Smooth muscle cell (in vitro differentiated cells): ENCODE data around the gene WIPF2. TPM values are rescaled to one million over a fixed set of nuclear protein-coding genes. Genes with fewer than 3 reads are reported as not detected.

ENCODE experiments used
- DNase-seq: peaks from one replicate; lab custom pipeline; 2025; ENCODE audit not compliant: unreplicated experiment; lab: John Stamatoyannopoulos, UW
- H2AFZ ChIP-seq: fragments of 200-600 bp; sonication (generic); 2 replicates; pipeline ENCODE4 v1.6.0; 2016; ENCODE audit warnings: antibody characterized with exemption, low read depth, mild to moderate bottlenecking
- H3F3A ChIP-seq: fragments of 200-600 bp; sonication (generic); 2 replicates; pipeline ENCODE4 v1.6.0; 2017; ENCODE audit warnings: antibody characterized with exemption, low read depth
- H3K27ac ChIP-seq: fragments of 200-600 bp; sonication (generic); 2 replicates; pipeline ENCODE4 v1.5.1; 2016; ENCODE audit warnings: low read depth, mild to moderate bottlenecking
- H3K27me3 ChIP-seq: fragments of 200-600 bp; sonication (generic); 2 replicates; pipeline ENCODE4 v1.6.1; 2016; ENCODE audit warnings: low read depth, mild to moderate bottlenecking
- H3K36me3 ChIP-seq: fragments of 200-600 bp; sonication (generic); 2 replicates; pipeline ENCODE4 v1.5.1; 2016; ENCODE audit warnings: low read depth
- H3K4me1 ChIP-seq: fragments of 200-600 bp; sonication (generic); 2 replicates; pipeline ENCODE4 v1.5.1; 2016; ENCODE audit warnings: low read depth
- H3K4me2 ChIP-seq: fragments of 200-600 bp; sonication (generic); 2 replicates; pipeline ENCODE4 v1.6.0; 2016; ENCODE audit warnings: mild to moderate bottlenecking
- H3K4me3 ChIP-seq: fragments of 200-600 bp; sonication (generic); 2 replicates; pipeline ENCODE4 v1.5.1; 2016; ENCODE audit warnings: mild to moderate bottlenecking
- H3K79me2 ChIP-seq: fragments of 200-600 bp; sonication (generic); 2 replicates; pipeline ENCODE4 v1.6.0; 2016; ENCODE audit warnings: low read depth, mild to moderate bottlenecking
- H3K9ac ChIP-seq: fragments of 200-600 bp; sonication (generic); 2 replicates; pipeline ENCODE4 v1.6.0; 2016; ENCODE audit warnings: low read depth
- H3K9me3 ChIP-seq: fragments of 200-600 bp; sonication (generic); replicated peaks from 2 replicates; pipeline ENCODE4 v1.5.1; 2016; ENCODE audit warnings: low read depth
- H4K20me1 ChIP-seq: fragments of 200-600 bp; sonication (generic); 2 replicates; pipeline ENCODE4 v1.6.0; 2016; ENCODE audit warnings: low read depth
- CTCF ChIP-seq: fragments of 200-600 bp; sonication (generic); IDR thresholded peaks from 2 replicates; pipeline ENCODE4 v1.5.1; 2017; ENCODE audit warnings: borderline replicate concordance, mild to moderate bottlenecking, antibody characterized with exemption; ENCODE audit not compliant: insufficient read depth, poor library complexity, severe bottlenecking
- WGBS: methylation state at CpG from one replicate; pipeline ENCODE4 v1.1.7; 2016; ENCODE audit warnings: low lambda C conversion rate; 5-methylcytosine and 5-hydroxymethylcytosine counted together
- polyA plus RNA-seq: library from polyadenylated mRNA; unstranded; fragments of >200 nt; fragmentation: Nextera tagmentation; extraction: Ambion mirVana; gene quantifications from 2 replicates; pipeline ENCODE4 v1.2.1, GENCODE V29; 2016
- total RNA-seq: library from RNA; depleted of rRNA; stranded (reverse); fragments of >200 nt; gene quantifications from 2 replicates; pipeline ENCODE4 v1.2.3, GENCODE V29; 2014

WIPF2 gene
- total and polyA plus RNA-seq, 2 experiments from 2014 or later, result 6.7 to 13.9 TPM

- Histone ChIP-seq H3K4me1 (peaks cover 67% of the 10 kb centered on the region), H3K9ac (no peak overlapping the region), H2AFZ (no peak overlapping the region), H3K27ac (peak overlapping the region; percentile 62), H3F3A (peaks cover 13% of the 10 kb centered on the region), H3K4me2 (peak overlapping the region; percentile 66), H3K4me3 (no peak overlapping the region), H3K36me3 (no peaks in the 10 kb centered on the region), H3K27me3 (no peaks in the 10 kb centered on the region), H3K9me3 (no peaks in the 10 kb centered on the region), H3K79me2 (peaks cover 25% of the 10 kb centered on the region), H4K20me1 (peaks cover 20% of the 10 kb centered on the region)
- peak; percentile 54 for DNase-seq
- no peak for TF ChIP-seq CTCF
- WGBS, result 33% methylated on average over 3 of the region's 3 CpGs
Observed at GRCh38 chr17:40314584-40314956, 95.5 kb downstream of the WIPF2 start.

GRCh38 chr17:40315206-40315605, 96.1 kb downstream of the WIPF2 start:
- H3K79me2 ChIP-seq, result peaks cover 25% of the 10 kb centered on the region
- DNase-seq, result no peak
- peak overlapping the region; percentile 93 for H3K27ac ChIP-seq
- H3K4me3 ChIP-seq, result no peak overlapping the region
- no peaks in the 10 kb centered on the region for H3K36me3 ChIP-seq
- H3K4me2 ChIP-seq, result peak overlapping the region; percentile 61
- H2AFZ ChIP-seq, result no peak overlapping the region
- H3K9ac ChIP-seq, result no peak overlapping the region
- 97% methylated on average over 3 of the region's 3 CpGs for WGBS
- peaks cover 27% of the 10 kb centered on the region for H4K20me1 ChIP-seq
- TF ChIP-seq CTCF, result no peak
- no peaks in the 10 kb centered on the region for H3K9me3 ChIP-seq
- peaks cover 13% of the 10 kb centered on the region for H3F3A ChIP-seq
- peaks cover 61% of the 10 kb centered on the region for H3K4me1 ChIP-seq
- no peaks in the 10 kb centered on the region for H3K27me3 ChIP-seq

- H3K36me3 ChIP-seq, result no peaks in the 10 kb centered on the region
- peaks cover 28% of the 10 kb centered on the region for H3K79me2 ChIP-seq
- no peaks in the 10 kb centered on the region for H3K27me3 ChIP-seq
- 57% methylated on average over 9 of the region's 9 CpGs for WGBS
- no peaks in the 10 kb centered on the region for H3K9me3 ChIP-seq
- TF ChIP-seq CTCF, result no peak
- DNase-seq, result no peak
- peaks cover 54% of the 10 kb centered on the region for H3K4me1 ChIP-seq
- H3F3A ChIP-seq, result peaks cover 13% of the 10 kb centered on the region
- H2AFZ ChIP-seq, result no peak overlapping the region
- peak overlapping the region; percentile 93 for H3K27ac ChIP-seq
- H3K4me2 ChIP-seq, result peak overlapping the region; percentile 80
- no peak overlapping the region for H3K9ac ChIP-seq
- H4K20me1 ChIP-seq, result peaks cover 34% of the 10 kb centered on the region
- peak overlapping the region; percentile 91 for H3K4me3 ChIP-seq
Observed at GRCh38 chr17:40315678-40316570, 96.8 kb downstream of the WIPF2 start.
